NCI-H1694 (cell line): ENCODE results near the gene MYO18A.
"Not testable (repeated sequence)": the region's sequence is repeated elsewhere in the genome, so short reads cannot be mapped to it uniquely, and the experiment has no call there.

ENCODE experiments used
- DNase-seq: peaks from one replicate; lab custom pipeline; 2025; lab: John Stamatoyannopoulos, UW

Gene MYO18A

GRCh38 chr17:29149431-29150064, 30.6 kb downstream of the MYO18A start:
- peak; percentile 93 for DNase-seq

GRCh38 chr17:29148790-29149430, 31.3 kb downstream of the MYO18A start:
- DNase-seq: peak; percentile 93

- DNase-seq: no peak
Observed at GRCh38 chr17:29148257-29148789, 31.9 kb downstream of the MYO18A start.

DNA sequence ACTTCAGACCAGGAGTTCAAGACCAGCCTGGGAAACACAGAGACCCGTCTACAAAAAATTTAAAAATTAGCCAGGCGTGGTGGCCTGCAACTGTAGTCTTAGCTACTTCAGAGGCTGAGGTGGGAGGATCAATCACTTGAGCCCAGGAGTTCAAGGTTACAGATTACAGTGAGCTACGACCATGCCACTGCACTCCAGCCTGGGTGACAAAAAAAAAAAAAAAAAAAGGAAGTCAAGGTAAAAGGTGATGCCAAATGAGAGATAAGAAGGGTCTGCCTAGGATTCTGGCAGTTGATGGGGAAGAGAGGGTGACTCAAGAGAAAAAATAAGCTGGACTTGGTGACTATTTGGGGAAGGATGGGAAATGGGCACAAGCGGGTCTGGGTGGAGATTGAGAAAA, 32.5 kb downstream of the MYO18A start:
- DNase-seq: no peak

- DNase-seq: not testable (repeated sequence)
Observed at GRCh38 chr17:29147228-29147627, 33.0 kb downstream of the MYO18A start.

GRCh38 chr17:29146369-29146972, 33.7 kb downstream of the MYO18A start:
- no peak for DNase-seq

- peak; percentile 71 for DNase-seq
Observed at GRCh38 chr17:29145289-29146073, 34.7 kb downstream of the MYO18A start.

DNA sequence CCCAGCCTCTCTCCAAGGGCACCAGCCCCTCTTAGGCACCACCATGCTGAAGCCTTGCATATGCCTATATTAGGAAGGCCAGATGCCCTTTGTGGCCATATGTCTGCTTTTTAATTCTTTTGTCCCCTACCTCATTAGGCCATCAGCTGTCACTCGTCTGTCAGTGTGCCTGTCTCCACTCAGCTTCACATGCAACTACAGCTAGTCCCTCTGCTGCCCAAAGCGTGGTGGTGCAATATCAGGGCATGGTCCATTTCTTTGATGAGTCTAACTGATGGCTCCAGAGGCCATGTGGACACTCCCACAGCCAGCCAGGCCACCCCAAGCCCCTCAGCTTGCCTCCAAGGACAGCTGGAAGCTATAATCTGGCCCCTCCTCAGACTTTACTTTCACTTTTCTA, 36.3 kb downstream of the MYO18A start:
- peak; percentile 84 for DNase-seq

DNA sequence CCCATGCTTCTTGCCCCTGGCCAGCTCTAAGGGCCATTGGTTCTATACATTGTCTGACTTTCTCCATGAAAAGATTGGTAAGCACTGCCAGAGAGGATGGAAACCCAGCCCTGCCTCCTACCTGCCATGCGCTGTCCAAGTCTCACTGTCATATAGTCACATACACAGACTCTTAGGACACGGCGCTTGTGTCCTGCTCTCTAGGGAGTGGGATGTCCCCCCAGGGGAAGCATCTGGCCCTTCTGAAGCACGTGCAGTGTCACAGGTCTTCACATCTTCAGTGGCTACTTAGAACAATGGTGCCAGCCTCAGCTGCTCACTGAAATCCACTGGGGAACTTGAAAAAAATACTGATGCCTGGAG, 38.7 kb downstream of the MYO18A start:
- DNase-seq: no peak

- DNase-seq: no peak
Observed at GRCh38 chr17:29140631-29141513, 39.3 kb downstream of the MYO18A start.

DNA sequence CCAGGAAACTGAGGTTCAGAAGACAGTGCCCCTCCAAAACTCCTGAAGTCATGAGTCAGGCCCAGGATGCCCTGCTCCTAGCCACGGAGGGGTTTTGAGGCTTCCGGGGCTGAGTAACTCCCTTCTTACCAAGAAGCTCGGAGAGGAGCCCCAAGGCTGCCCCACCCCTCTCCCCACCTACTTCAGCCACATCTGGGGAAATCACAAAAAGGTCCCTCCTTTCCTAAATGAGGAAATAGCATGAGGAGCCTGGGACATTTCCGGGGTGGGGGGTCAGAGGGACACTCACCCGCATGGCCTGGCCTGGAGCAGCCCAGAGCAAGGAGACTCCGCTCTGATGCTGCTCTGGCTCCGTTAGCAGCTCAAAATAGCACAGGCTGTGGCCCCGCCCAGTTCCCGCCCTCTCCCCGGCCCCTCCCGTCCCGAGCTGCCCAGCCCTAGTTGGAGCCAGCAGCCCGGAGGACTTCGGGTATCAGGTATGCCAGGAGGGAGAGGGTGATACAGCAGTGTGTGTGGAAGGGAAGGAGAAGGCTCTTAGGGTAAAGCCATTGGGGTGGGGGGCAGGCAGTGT, 40.1 kb downstream of the MYO18A start:
- DNase-seq: no peak

DNA sequence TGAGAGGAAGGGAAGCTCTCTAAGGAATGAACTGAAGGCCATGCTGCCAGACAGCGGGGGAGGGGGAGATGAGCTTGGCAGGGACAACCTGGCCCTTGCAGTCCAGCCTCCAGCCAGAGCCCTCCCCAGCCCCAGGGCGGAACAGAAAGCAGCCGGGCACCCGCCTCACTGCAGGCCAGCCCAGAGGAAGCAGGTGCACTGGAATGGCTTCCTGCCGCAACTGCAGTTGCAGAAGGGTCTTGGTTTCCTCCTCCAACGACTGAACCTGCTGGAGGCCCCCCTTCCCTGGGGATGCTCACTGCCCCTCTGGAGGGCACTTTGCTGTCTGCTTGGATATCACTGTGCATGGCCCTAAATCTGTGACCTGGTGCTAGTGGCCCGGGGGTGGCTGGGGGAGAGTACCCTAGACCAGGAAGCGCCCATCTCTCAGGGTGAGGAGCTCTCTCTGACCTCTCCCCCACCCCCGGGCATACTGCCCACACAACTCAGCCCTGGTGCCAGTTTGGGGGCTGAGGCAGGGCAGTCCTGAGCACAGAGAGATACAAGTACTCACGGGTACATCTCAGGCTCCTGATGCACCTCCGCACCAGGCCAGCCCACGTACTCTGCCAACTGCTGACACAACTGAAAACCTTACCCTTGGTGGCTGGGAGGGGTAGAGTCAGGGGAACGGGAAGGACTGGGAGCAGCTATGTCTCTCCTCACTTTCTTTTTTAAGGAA, 41.1 kb downstream of the MYO18A start:
- DNase-seq: no peak

- DNase-seq: no peak
Observed at GRCh38 chr17:29138184-29138955, 41.8 kb downstream of the MYO18A start.

DNA sequence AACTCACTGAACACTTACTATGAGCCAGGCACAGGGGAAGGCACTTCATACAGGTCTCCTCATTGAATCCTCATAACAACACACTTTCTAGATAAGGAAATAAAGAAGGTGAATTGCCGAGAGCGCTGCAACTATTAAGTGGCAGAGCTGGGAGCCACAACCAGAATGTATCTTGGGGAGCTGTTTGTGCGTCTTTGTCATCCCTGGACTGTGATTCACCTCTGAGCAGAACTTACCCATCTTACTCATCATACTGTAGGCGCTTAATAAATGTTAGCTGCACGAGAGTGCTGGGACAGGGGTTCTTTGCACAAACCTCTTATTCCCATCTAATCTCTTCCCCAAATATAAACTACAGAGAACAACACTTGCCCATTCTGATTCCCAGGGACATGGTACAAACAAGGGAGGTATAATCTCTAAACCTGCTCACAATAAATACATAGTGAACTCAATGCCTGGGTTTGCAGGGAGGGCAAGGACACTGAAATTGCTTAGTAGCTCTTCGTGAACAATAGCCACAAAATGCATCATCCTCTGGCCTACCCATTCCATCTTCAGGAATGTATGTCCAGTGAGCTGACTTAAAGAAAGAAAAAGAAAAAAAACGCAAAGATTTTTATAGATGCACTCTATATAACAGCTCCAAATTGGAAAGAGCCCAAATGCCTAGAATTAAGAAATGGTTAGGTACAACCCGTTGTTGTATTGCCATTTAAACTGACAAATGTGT, 43.0 kb downstream of the MYO18A start:
- DNase-seq: no peak

DNA sequence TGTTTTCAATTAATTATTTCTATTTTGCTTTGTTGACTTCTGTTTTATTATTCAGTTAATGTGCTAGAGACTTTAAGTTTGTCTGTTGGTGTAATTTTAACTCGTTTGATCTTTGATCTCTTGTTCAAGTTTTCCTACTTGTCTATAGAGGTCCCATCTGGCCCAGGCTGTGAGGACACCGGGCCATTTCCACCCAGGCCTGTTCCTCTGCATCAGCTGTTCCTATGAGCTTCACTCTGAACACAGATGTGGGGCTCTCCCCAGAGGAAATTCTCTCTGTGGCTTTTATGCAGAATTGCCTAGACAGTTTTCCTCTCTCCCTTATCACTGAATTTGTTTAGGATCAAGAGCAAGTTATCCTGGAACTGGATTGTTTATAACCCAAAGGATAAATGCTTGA, 44.7 kb downstream of the MYO18A start:
- no peak for DNase-seq

DNA sequence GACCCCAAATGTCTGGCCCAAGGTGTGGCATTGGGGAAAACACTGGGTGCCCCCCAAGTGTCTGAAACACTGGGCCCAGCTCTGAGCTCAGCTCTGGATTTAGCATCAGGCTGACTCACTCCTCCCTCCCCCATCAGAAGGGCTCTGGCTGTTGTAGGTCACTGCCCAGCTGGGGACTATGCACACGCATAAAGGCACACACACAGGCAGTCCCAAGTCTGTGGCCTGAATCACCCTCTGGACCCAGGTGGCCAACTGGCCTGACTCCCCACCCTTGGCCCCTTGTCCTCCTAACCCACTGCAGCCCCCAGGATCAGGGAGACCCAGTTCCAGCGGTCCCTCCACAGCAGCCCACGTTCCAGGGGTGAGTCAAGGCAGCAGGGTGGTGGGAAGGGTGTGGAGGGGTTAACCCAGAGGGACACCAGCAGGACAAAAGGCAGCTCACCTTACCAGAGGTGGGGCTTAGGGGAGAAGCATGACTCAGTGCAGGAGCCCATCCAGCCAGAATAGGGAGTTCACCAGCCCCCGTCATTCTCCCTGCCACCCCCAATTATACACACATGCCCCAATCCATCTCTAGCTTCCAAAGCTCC, 47.0 kb downstream of the MYO18A start:
- no peak for DNase-seq

GRCh38 chr17:29131814-29132682, 48.1 kb downstream of the MYO18A start:
- DNase-seq: no peak

- no peak for DNase-seq
Observed at GRCh38 chr17:29129731-29130130, 50.5 kb downstream of the MYO18A start.
